DND-41 (cell line): Measurements from ENCODE around the gene NOS2.
"Not testable (repeated sequence)": the region's sequence is repeated elsewhere in the genome, so short reads cannot be mapped to it uniquely, and the experiment has no call there.

Experiments
- ATAC-seq: fragments of 200-7000 bp; cut with Tn5 transposase; 3 replicates; pipeline ENCODE4 v1.9.1; 2021; ENCODE audit warnings: low read depth; ENCODE audit not compliant: insufficient read depth
- DNase-seq: peaks from one replicate; pipeline ENCODE4 v3.0.0-alpha.2; 2020
- H2AFZ ChIP-seq: 2 replicates; pipeline ENCODE4 v1.6.0; 2012; ENCODE audit warnings: low read depth, low read length
- H3K27ac ChIP-seq: 2 replicates; pipeline ENCODE4 v1.5.1; 2012; ENCODE audit warnings: low read length, inconsistent platforms
- H3K27me3 ChIP-seq: fragments of 200-600 bp; sonication (generic); 2 replicates; pipeline ENCODE4 v1.6.0; 2012; ENCODE audit warnings: low read length, mild to moderate bottlenecking, inconsistent platforms; ENCODE audit not compliant: insufficient read depth, poor library complexity
- H3K36me3 ChIP-seq: 2 replicates; pipeline ENCODE4 v1.5.1; 2012; ENCODE audit warnings: low read length, inconsistent platforms; ENCODE audit not compliant: insufficient read depth
- H3K4me1 ChIP-seq: 2 replicates; pipeline ENCODE4 v1.5.1; 2012; ENCODE audit warnings: mild to moderate bottlenecking, low read length; ENCODE audit not compliant: insufficient read depth
- H3K4me2 ChIP-seq: 2 replicates; pipeline ENCODE4 v1.6.0; 2012; ENCODE audit warnings: mild to moderate bottlenecking, moderate library complexity, low read length, inconsistent platforms; ENCODE audit not compliant: insufficient read depth
- H3K4me3 ChIP-seq, 2 experiments: fragments of 200-600 bp in 1 of 2; shearing (Covaris generic) in 1 of 2; 2 replicates each; pipeline ENCODE4 v1.5.1; 2012 to 2016; ENCODE audit warnings: inconsistent platforms in 2 of 2, low read length in 2 of 2, mild to moderate bottlenecking in 2 of 2, low read depth in 1 of 2, moderate library complexity in 1 of 2
- H3K79me2 ChIP-seq: 2 replicates; pipeline ENCODE4 v1.6.0; 2012; ENCODE audit warnings: low read length, inconsistent platforms; ENCODE audit not compliant: insufficient read depth
- H3K9ac ChIP-seq: 2 replicates; pipeline ENCODE4 v1.6.0; 2012; ENCODE audit warnings: low read depth, mild to moderate bottlenecking, inconsistent platforms, low read length, moderate library complexity
- H3K9me3 ChIP-seq: 2 replicates; pipeline ENCODE4 v1.5.1; 2012; ENCODE audit warnings: low read length, moderate library complexity, mild to moderate bottlenecking, inconsistent platforms; ENCODE audit not compliant: insufficient read depth, severe bottlenecking
- H4K20me1 ChIP-seq: 2 replicates; pipeline ENCODE4 v1.6.0; 2012; ENCODE audit warnings: low read length; ENCODE audit not compliant: insufficient read depth
- EZH2 ChIP-seq: IDR thresholded peaks from 3 replicates; pipeline ENCODE4 v1.6.1; 2012; ENCODE audit warnings: borderline replicate concordance, low read depth, mild to moderate bottlenecking, moderate library complexity, low read length, inconsistent platforms; ENCODE audit not compliant: severe bottlenecking
- TF ChIP-seq, protein P1 (sequence below): IDR thresholded peaks from 2 replicates; pipeline ENCODE4 v1.5.1; 2012; ENCODE audit warnings: borderline replicate concordance, low read length, moderate library complexity, mild to moderate bottlenecking; ENCODE audit not compliant: poor library complexity, severe bottlenecking; ENCODE audit errors: extremely low read depth

NOS2 gene

DNA sequence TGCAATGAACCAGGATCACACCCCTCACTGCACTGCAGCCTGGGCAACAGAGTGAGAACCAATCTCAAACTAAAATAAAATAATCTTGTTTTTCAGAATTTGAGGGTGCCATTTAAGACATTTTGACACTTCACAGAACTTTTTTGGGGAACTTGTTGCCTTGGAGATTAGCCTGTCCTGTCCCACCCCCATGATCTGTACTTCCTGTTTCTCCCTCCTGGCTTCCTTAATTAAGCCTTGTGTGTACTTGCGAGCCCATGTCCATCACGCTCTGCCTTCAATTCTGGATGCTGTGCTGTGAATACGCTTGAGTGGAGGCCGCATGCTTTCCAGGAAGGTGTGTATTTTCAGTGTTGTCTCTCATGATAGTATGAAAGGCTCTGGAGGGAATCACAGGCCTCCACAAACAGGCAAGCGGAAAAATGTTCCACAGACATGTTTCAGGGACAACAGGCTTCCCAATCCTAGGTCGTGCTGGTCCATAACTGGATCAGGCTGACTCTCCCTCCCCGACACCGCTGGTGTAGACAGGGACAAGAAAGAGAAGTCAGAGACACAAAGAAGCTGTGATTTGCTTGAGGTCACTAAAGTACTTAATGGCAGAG, 56.9 kb downstream of the NOS2 start:
- no peak overlapping the region for H3K4me2 ChIP-seq
- no peaks in the 10 kb centered on the region for H3K36me3 ChIP-seq
- H3K27ac ChIP-seq, result no peak overlapping the region
- H4K20me1 ChIP-seq, result no peaks in the 10 kb centered on the region
- no peaks in the 10 kb centered on the region for H3K79me2 ChIP-seq
- no peak for ATAC-seq
- no peak overlapping the region for H2AFZ ChIP-seq
- H3K4me3 ChIP-seq, result no peak overlapping the region
- H3K9me3 ChIP-seq, result no peaks in the 10 kb centered on the region
- TF ChIP-seq, protein P1, sequence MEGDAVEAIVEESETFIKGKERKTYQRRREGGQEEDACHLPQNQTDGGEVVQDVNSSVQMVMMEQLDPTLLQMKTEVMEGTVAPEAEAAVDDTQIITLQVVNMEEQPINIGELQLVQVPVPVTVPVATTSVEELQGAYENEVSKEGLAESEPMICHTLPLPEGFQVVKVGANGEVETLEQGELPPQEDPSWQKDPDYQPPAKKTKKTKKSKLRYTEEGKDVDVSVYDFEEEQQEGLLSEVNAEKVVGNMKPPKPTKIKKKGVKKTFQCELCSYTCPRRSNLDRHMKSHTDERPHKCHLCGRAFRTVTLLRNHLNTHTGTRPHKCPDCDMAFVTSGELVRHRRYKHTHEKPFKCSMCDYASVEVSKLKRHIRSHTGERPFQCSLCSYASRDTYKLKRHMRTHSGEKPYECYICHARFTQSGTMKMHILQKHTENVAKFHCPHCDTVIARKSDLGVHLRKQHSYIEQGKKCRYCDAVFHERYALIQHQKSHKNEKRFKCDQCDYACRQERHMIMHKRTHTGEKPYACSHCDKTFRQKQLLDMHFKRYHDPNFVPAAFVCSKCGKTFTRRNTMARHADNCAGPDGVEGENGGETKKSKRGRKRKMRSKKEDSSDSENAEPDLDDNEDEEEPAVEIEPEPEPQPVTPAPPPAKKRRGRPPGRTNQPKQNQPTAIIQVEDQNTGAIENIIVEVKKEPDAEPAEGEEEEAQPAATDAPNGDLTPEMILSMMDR, result no peak
- TF ChIP-seq EZH2, result no peak
- no peaks in the 10 kb centered on the region for H3K27me3 ChIP-seq
- no peak for DNase-seq
- no peak overlapping the region for H3K9ac ChIP-seq
- H3K4me1 ChIP-seq, result no peaks in the 10 kb centered on the region

DNA sequence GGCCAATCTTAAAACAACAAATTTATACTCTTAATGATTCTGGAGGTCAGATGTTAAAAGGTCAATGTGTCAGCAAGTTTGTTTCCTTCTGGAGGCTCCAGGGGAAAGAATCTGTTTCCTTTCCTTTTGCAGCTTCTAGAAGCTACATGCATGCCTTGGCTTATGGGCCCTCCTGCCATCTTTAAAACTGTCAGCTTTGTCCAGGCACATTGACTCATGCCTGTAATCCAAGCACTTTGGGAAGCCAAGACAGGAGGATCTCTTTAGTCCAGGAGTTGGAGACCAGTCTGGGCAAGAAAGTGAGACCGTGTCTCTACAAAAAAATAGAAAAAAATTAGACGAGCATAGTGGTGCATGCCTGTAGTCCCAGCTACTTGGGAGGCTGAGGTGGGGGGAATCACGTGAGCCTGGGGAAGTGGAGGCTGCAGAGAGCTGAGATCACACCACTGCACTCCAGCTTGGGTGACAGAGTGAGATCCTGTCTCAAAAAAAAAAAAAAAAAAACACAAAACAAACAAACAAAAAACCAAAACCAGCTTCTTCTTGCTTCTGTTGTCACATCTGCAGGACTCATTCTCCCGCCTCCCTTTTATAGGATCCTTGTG, 58.3 kb downstream of the NOS2 start:
- TF ChIP-seq EZH2, result no peak
- TF ChIP-seq, protein P1, result no peak
- DNase-seq, result no peak
- Histone ChIP-seq H3K36me3 (no peaks in the 10 kb centered on the region), H3K4me1 (no peaks in the 10 kb centered on the region), H3K9ac (no peak overlapping the region), H3K27me3 (no peaks in the 10 kb centered on the region), H3K9me3 (no peaks in the 10 kb centered on the region), H2AFZ (no peak overlapping the region), H3K79me2 (no peaks in the 10 kb centered on the region), H4K20me1 (no peaks in the 10 kb centered on the region), H3K4me3 (no peak overlapping the region), H3K27ac (no peak overlapping the region), H3K4me2 (no peak overlapping the region)
- ATAC-seq, result no peak

DNA sequence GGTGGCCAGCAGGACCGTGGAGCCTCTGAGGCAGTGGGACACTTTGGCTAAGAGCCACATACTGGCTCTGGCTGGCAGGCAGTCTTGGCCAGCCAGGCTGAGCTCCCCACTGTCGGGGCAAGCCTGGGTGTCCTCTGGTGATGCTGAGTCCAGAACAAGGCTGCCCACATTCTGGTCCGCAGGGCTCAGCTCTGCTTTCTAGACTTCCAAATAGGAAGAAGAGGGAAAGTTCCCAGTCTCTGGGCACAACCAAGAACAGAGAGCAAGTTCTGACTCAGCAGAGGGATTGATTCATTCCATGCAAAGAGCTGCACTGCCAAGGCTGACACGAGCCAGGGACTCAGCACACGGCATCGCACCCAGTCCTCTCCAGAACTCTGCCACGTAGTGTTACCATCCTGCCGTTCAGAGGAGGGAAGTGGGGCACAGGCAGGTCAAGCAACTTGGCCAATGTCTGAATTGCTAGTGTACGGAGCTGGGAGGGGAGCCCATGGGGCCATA, 58.9 kb downstream of the NOS2 start:
- H3K27ac ChIP-seq, result no peak overlapping the region
- ATAC-seq, result no peak

DNA sequence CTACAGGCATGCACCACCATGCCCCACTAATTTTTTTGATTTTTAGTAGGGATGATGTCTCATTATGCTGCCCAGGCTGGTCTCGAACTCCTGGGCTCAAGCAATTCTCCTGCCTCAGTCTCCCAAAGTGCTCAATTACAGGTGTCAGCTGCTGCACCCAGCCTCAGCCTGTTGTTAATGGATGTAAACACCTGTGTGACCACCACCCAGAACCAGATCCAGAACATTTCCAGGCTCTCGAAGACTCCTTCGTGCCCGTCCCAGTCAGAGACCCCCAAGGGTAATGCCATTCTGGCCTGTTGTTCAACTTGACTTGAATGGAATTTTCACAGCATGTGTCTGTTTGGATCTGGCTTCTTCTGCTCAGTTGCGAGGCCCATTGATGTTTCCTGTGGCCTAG, 59.8 kb downstream of the NOS2 start:
- not testable (repeated sequence) for H3K9me3 ChIP-seq, DNase-seq, H3K36me3 ChIP-seq, H3K4me2 ChIP-seq, H3K79me2 ChIP-seq, H3K4me1 ChIP-seq, H4K20me1 ChIP-seq, H3K9ac ChIP-seq, H3K4me3 ChIP-seq, H2AFZ ChIP-seq, ATAC-seq, H3K27me3 ChIP-seq, H3K27ac ChIP-seq

More for the DNA sequence above, 58.9 kb downstream of the NOS2 start:
- H3K9me3 ChIP-seq, result no peaks in the 10 kb centered on the region
- no peak overlapping the region for H3K4me3 ChIP-seq
- H4K20me1 ChIP-seq, result no peaks in the 10 kb centered on the region
- no peak overlapping the region for H3K9ac ChIP-seq
- DNase-seq, result no peak
- H3K4me1 ChIP-seq, result no peaks in the 10 kb centered on the region
- H3K4me2 ChIP-seq, result no peak overlapping the region
- no peaks in the 10 kb centered on the region for H3K27me3 ChIP-seq
- H3K79me2 ChIP-seq, result no peaks in the 10 kb centered on the region
- H2AFZ ChIP-seq, result no peak overlapping the region
- TF ChIP-seq, protein P1, result no peak
- TF ChIP-seq EZH2, result no peak
- H3K36me3 ChIP-seq, result no peaks in the 10 kb centered on the region
